Retinal pigment epithelial cell (primary cell): ENCODE results near the gene EDIL3.

Experiments
- DNase-seq: peaks from one replicate; pipeline ENCODE4 v3.0.0-alpha.2; 2010; ENCODE audit warnings: low read depth
- H3K4me3 ChIP-seq: 2 replicates; pipeline ENCODE4 v1.5.1; 2011; ENCODE audit warnings: mild to moderate bottlenecking, low read length, control low read depth, moderate library complexity
- CTCF ChIP-seq: conservative IDR thresholded peaks from 2 replicates; pipeline ENCODE4 v1.5.1; 2011; ENCODE audit warnings: low read depth, low read length, control low read depth, inconsistent platforms

EDIL3 gene

DNA sequence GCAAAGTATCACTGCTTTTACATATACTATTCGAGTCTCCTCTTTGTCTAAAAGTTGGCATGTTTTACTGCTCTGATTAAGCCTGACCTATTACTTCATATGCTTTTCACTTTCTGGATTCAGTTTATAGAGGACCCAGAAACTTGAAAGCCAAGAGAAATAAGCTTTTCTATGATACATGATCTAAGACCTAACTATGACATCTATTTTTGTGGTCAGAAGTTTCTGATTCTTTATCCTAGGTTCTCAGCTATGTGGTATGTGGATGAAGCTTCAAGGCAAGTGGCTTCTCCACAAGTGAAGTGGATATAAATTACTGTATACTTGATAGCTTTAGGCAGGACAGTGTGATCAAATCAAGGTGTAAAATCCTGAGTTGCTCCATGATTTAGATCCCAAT is 6.3 kb downstream of the EDIL3 start:
- no peak for TF ChIP-seq CTCF
- no peak for DNase-seq
- no peak overlapping the region for H3K4me3 ChIP-seq

DNA sequence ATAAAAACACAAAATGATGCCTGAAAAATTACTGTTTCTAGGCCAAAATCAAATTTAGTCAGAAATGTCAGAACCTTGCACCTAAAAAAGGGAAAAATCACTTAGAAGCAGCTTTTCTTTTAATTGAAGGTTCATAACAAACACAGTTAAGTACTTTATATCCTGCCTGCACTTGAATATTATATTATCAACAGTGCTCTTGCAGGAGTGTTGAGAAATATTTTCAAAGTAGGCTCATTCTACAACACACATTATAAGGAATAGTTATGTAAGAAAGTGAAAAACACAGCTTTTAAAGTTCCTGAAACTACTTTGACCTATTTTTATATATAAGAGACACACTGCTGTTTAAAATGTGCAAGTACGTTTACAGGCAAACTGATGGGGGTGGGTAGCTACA is 8.3 kb downstream of the EDIL3 start:
- DNase-seq = no peak
- no peak for TF ChIP-seq CTCF
- no peak overlapping the region for H3K4me3 ChIP-seq

GRCh38 chr5:84374568-84374967 is 10.1 kb downstream of the EDIL3 start:
- no peak for TF ChIP-seq CTCF
- DNase-seq = no peak
- no peak overlapping the region for H3K4me3 ChIP-seq

GRCh38 chr5:84373506-84373905 is 11.2 kb downstream of the EDIL3 start:
- DNase-seq = no peak
- no peak overlapping the region for H3K4me3 ChIP-seq
- TF ChIP-seq CTCF = no peak

- peak; percentile 69 for DNase-seq
- TF ChIP-seq CTCF = no peak
- peak overlapping the region; percentile 19 for H3K4me3 ChIP-seq
Measured at GRCh38 chr5:84372066-84372695, 12.5 kb downstream of the EDIL3 start.

DNA sequence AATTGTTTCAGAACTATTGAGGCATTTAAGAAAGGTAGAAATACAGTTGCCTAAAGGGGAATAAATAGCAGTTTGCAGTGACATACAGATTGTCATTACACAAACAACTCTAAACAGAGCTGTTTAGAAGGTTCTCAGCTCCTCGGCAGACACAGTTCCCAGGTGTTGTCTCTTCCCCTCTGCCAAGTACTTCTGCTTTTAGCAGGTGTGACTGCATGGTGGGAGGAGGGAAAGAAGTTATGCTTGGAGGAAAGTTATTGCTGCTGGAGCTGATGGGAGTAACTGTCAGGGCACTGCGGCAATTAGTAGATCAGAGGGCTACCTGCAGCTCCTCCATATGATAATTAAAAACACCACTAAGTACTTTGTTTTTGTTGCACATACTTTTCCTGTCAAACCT is 14.5 kb downstream of the EDIL3 start:
- TF ChIP-seq CTCF = no peak
- no peak overlapping the region for H3K4me3 ChIP-seq
- no peak for DNase-seq

GRCh38 chr5:84364043-84364442 is 20.6 kb downstream of the EDIL3 start:
- TF ChIP-seq CTCF = no peak
- DNase-seq = no peak
- H3K4me3 ChIP-seq = no peak overlapping the region
